OCI-LY7 (cell line): ENCODE results near the gene SREBF1.

Experiments used
- CTCF ChIP-seq: fragments of 200-600 bp; sonication (generic); conservative IDR thresholded peaks from 2 replicates; pipeline ENCODE4 v1.5.1; 2014; ENCODE audit warnings: mild to moderate bottlenecking, antibody characterized with exemption, low read length, moderate library complexity, mixed read lengths
- EZH2phosphoT487 ChIP-seq: fragments of 200-600 bp; sonication (generic); IDR thresholded peaks from 2 replicates; pipeline ENCODE4 v1.6.1; 2018; ENCODE audit warnings: low read depth, borderline replicate concordance, mild to moderate bottlenecking, mixed run types, antibody characterized with exemption, low read length, moderate library complexity, mixed read lengths

- TF ChIP-seq CTCF (no peak), EZH2phosphoT487 (no peak)
Observed at GRCh38 chr17:17843096-17843495, 6.3 kb upstream of the SREBF1 start.
